Measurements from ENCODE around the gene CD109.
"Not testable (repeated sequence)": the region's sequence is repeated elsewhere in the genome, so short reads cannot be mapped to it uniquely, and the experiment has no call there.

Gene CD109

GRCh38 chr6:73796881-73797280, 100.9 kb downstream of the CD109 start:
- DNase-seq, result no peak

- DNase-seq, result no peak
These were observed 101.9 kb downstream of the CD109 start for GRCh38 chr6:73797861-73798260.

GRCh38 chr6:73798592-73798991, 102.6 kb downstream of the CD109 start:
- DNase-seq, result no peak

GRCh38 chr6:73800997-73801396, 105.0 kb downstream of the CD109 start:
- DNase-seq, result no peak

- DNase-seq, result no peak
These were observed 105.8 kb downstream of the CD109 start for GRCh38 chr6:73801652-73802268.

DNA sequence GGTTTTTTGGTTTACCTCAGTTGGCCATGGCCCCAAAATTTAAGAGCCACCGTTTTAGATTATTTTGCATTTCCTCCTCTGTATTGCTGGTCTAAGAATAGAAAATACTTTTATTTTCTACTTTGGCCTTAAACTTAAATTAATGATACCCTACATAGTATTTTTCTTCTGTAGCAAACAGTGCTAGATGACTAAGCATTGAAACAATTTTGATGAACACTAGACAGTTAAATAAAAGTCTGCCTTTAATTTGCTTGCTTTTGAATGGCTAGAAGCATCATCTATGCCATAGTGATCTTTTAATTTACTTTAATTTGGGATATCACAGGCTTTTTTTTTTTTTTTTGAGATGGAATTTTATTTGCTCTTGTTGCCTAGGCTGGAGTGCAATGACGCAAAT, 106.4 kb downstream of the CD109 start:
- DNase-seq, result no peak

- DNase-seq, result no peak
These were observed 107.7 kb downstream of the CD109 start for GRCh38 chr6:73803562-73804241.

DNA sequence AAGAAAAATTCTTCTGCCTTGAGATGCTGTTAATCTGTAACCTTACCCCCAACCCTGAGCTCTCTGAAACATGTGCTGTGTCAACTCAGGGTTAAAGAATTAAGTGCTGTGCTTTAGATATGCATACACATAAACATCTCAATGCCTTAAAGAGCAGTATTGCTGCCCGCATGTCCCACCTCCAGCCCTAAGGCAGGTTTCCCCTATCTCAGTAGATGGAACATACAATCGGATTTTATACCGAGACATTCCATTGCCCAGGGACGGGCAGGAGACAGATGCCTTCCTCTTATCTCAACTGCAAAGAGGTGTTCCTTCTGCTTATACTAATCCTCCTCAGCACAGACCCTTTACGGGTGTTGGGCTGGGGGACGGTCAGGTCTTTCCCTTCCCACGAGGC, 109.2 kb downstream of the CD109 start:
- DNase-seq, result not testable (repeated sequence)

- DNase-seq, result not testable (repeated sequence)
These were observed 110.0 kb downstream of the CD109 start for GRCh38 chr6:73805982-73806381.

DNA sequence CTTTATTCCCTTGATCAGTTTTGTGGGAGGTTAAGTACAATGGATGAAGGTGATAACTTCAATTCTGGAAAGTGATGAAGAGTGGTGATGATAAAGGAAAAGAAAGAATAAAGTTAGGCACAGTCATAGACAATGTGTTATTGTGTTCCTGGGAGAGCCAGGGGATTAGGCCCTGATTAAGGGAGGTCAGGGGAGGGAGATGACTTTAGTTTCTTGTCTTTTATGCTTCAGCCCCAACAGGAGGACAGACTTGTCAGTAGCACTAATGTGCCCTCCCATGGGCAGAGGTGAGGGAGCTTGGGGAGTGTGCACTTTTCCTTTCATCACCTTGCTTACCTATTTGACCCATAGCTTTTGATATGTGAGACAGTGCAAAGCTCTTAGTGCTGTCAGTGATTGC, 115.7 kb downstream of the CD109 start:
- no peak for DNase-seq

DNA sequence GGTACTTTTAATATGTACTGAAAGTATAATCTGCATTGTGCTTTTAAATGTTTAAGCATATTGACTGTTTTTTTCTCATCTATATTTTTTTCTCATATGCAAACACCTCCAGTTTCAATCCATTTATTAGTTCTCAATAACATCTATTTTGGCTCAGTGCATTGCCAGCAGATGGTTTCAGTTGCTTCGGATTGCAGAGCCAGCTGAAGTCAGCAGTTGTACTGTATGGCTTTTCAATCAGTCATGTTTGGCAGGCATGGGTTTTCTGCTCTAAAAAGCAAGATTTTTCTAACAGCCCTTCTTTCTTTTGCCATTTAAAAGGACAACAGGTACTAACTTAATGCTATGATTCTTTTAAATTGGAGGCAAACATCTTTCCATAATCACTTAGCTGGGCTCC, 121.2 kb downstream of the CD109 start:
- DNase-seq, result no peak

- no peak for DNase-seq
These were observed 127.2 kb downstream of the CD109 start for GRCh38 chr6:73823046-73823735.

GRCh38 chr6:73823832-73824231, 127.8 kb downstream of the CD109 start:
- no peak for DNase-seq

DNA sequence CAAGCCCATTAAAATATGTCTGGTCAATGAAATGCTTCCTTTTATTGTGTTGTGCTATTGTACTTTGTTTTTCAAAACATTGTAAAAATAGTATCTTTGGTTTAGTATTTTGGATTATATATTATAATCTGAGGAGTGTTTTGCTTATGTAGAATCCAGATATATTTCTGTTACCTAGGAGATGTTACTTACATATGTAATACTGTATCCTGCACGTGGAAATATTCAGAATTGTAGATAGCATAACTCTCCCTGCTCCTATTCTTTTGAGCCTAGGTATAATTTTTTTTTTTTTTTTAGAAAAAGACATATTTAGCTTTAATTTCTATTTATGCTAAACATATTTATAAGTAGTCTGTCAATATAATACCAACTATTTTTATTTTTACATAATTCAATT, 130.6 kb downstream of the CD109 start:
- DNase-seq, result no peak

DNA sequence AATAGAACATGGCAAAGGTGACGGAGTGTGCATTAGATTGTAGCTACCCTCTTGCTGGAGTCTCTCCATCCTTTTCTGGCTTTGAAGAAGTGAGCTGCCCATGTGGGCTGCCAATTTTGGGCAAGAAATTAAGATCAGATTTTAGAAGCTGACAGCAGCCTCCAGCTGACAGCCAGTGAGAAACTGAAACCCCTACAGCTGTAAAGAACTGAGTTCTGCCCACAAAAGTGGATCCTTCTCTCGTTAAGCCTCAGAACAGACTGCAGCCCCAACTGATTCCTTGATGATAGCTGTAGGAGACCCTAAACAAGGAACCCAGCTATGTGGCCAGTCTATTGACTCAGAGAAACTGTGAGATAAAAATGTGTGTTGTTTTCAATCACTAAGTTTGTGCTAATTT, 134.1 kb downstream of the CD109 start:
- DNase-seq, result no peak

DNA sequence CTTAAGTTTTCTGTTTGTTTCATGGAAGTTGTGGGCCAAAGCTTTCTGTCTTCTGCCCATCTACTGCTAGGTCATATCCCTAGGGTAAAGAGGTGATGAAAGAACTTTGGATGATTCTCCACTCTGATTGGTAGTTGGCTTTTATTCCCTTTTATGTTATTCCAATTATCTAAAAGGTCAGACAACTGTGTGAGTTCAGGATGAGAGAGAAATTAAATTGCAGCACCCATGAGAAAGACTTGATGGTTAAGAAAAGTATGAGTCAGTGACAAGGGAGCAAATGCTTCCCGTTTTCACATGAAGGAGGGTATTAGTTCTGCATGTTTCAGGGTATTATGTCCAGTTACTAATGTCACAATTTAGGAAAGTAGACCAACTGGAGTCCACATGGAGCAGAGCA, 136.3 kb downstream of the CD109 start:
- DNase-seq, result no peak

GRCh38 chr6:73844696-73845095, 148.7 kb downstream of the CD109 start:
- DNase-seq, result not testable (repeated sequence)

DNA sequence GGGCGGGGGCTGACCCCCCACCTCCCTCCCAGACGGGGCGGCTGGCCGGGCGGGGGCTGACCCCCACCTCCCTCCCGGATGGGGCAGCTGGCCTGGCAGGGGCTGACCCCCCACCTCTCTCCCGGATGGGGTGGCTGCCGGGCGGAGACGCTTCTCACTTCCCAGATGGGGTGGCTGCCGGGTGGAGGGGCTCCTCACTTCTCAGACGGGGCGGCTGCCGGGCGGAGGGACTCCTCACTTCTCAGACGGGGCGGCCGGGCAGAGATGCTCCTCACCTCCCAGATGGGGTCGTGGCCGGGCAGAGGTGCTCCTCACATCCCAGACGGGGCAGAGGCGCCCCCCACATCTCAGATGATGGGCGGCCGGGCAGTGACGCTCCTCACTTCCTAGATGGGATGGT, 155.0 kb downstream of the CD109 start:
- DNase-seq, result not testable (repeated sequence)

DNA sequence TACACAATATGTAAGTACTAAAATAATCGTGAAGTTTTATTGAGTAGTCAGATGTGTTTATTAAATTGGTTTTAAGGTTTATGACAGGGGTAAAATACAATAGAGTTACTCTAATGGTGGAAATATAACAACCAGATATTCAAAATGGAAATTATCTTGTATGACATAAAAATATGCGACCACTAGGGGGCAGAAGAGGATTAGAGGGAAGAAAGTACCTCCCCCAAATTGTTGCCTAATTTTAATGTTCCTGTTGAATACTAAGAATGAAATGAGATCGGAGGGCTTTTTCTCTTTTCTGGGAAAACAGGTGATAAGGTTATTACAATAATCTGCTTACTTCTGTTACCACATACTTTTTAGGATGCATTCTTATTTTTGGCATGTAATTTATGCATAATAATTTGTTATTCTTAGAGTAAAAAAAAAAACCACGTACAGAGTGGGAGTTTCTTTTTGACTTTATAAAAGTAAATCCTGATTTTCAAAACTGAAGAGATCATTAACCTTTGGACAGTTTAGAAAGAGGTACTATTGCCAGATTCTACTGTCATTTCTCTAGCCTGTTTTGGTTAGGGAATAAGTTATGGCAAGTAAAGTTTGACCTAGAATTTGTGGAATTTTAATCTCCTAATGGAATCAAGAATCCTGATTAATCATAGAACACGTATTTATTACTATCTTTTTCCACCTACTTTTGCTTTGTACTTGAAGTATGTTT, 159.2 kb downstream of the CD109 start:
- DNase-seq, result no peak

DNA sequence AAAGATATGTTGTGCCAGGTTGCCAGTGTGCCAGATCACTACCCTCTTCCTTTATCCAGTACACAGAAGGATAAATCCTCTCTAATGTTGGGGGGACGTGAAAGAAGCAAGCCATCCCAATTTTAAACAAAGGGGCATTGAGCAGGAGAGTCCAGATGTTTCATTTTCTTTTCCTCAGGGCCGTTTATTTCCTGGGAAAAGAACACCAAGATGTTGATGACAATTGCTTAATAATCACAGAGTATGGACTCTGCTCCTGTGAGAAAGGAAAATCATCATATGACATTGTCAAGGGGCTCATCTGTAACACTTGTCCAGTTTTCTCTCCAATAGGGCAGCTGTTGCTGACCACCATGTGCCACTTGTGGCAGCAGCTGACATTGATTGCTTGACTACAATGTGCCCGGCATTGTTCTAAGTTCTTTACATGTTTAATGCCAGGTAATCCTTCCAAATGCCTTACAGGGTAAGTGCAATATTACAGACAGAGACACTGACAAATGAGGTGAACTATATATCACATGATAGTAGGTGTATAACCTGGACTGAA, 161.4 kb downstream of the CD109 start:
- no peak for DNase-seq

DNA sequence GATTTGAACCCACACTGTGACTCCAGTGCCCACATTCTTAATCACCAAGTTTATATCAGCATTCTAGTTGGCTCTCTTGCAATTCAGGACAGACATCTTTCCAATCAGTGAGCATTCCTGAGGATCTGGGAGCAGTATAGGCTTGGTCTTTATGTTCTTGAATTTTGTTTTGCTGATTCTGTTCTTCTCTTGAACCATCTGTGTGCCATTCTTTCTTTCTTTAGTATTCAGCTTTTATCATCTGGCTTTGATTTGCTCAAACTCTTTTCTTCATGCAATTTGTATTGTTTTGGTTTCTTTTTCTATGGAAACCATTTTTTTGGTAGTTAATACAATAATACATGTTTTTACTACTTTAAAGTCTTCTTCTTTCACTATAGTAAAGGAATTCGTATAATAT, 162.4 kb downstream of the CD109 start:
- no peak for DNase-seq

- no peak for DNase-seq
These were observed 164.3 kb downstream of the CD109 start for GRCh38 chr6:73860303-73860702.

GRCh38 chr6:73866305-73866704, 170.3 kb downstream of the CD109 start:
- no peak for DNase-seq
